ENCODE data around the gene RPL3.
A peak's percentile ranks its signal among the peaks of the same experiment; 100 is the strongest.
"Not testable (repeated sequence)": the region's sequence is repeated elsewhere in the genome, so short reads cannot be mapped to it uniquely, and the experiment has no call there.

RPL3 gene

GRCh38 chr22:39319284-39320022, at the start of gene RPL3:
Gene RPL3, minus strand, starts transcription at chr22:39319623. Its CDS starts 26 bp downstream, at chr22:39319597.
- no peaks in the 10 kb centered on the region for H3K27me3 Mint-ChIP-seq
- peak; percentile 98 for DNase-seq
- H3K4me1 Mint-ChIP-seq (ENCODE audit: low read depth) = peaks cover 32% of the 10 kb centered on the region
- peak within 1 kb of the TSS; percentile 99 for H3K27ac Mint-ChIP-seq
- no peaks in the 10 kb centered on the region for H3K9me3 Mint-ChIP-seq
- H3K4me3 Mint-ChIP-seq = peak within 1 kb of the TSS; percentile 99
- peaks cover 58% of the 10 kb centered on the region for H3K36me3 Mint-ChIP-seq (ENCODE audit: low read depth)

GRCh38 chr22:39369186-39369585, 49.8 kb upstream of the RPL3 start:
- no peaks in the 10 kb centered on the region for H3K27me3 Mint-ChIP-seq
- H3K27ac Mint-ChIP-seq = no peak overlapping the region
- no peak for DNase-seq
- no peaks in the 10 kb centered on the region for H3K9me3 Mint-ChIP-seq
- no peaks in the 10 kb centered on the region for H3K36me3 Mint-ChIP-seq (ENCODE audit: low read depth)
- peaks cover 1% of the 10 kb centered on the region for H3K4me1 Mint-ChIP-seq (ENCODE audit: low read depth)
- H3K4me3 Mint-ChIP-seq = no peak overlapping the region

GRCh38 chr22:39368461-39368911, 49.1 kb upstream of the RPL3 start:
- Mint-ChIP-seq H3K36me3 (ENCODE audit: low read depth) (no peaks in the 10 kb centered on the region), H3K27ac (no peak overlapping the region), H3K4me3 (no peak overlapping the region), H3K4me1 (ENCODE audit: low read depth) (peaks cover 1% of the 10 kb centered on the region), H3K9me3 (no peaks in the 10 kb centered on the region), H3K27me3 (no peaks in the 10 kb centered on the region)
- no peak for DNase-seq

- H3K4me3 Mint-ChIP-seq = no peak overlapping the region
- H3K9me3 Mint-ChIP-seq = no peaks in the 10 kb centered on the region
- H3K27ac Mint-ChIP-seq = peak overlapping the region; percentile 19
- H3K36me3 Mint-ChIP-seq (ENCODE audit: low read depth) = no peaks in the 10 kb centered on the region
- H3K27me3 Mint-ChIP-seq = no peaks in the 10 kb centered on the region
- DNase-seq = no peak
- H3K4me1 Mint-ChIP-seq (ENCODE audit: low read depth) = peaks cover 1% of the 10 kb centered on the region
Measured at GRCh38 chr22:39367035-39367434, 47.6 kb upstream of the RPL3 start.

GRCh38 chr22:39365492-39365780, 46.0 kb upstream of the RPL3 start:
- no peaks in the 10 kb centered on the region for H3K36me3 Mint-ChIP-seq (ENCODE audit: low read depth)
- H3K4me3 Mint-ChIP-seq = no peak overlapping the region
- no peaks in the 10 kb centered on the region for H3K9me3 Mint-ChIP-seq
- no peak overlapping the region for H3K27ac Mint-ChIP-seq
- H3K4me1 Mint-ChIP-seq (ENCODE audit: low read depth) = peaks cover 1% of the 10 kb centered on the region
- H3K27me3 Mint-ChIP-seq = no peaks in the 10 kb centered on the region
- no peak for DNase-seq

GRCh38 chr22:39364714-39365491, 45.5 kb upstream of the RPL3 start:
- Mint-ChIP-seq H3K36me3 (ENCODE audit: low read depth) (no peaks in the 10 kb centered on the region), H3K9me3 (no peaks in the 10 kb centered on the region), H3K4me3 (no peak overlapping the region), H3K27ac (no peak overlapping the region), H3K4me1 (ENCODE audit: low read depth) (peaks cover 1% of the 10 kb centered on the region), H3K27me3 (no peaks in the 10 kb centered on the region)
- no peak for DNase-seq

GRCh38 chr22:39363751-39364515, 44.5 kb upstream of the RPL3 start:
- peaks cover 1% of the 10 kb centered on the region for H3K4me1 Mint-ChIP-seq (ENCODE audit: low read depth)
- H3K36me3 Mint-ChIP-seq (ENCODE audit: low read depth) = no peaks in the 10 kb centered on the region
- DNase-seq = no peak
- H3K27me3 Mint-ChIP-seq = no peaks in the 10 kb centered on the region
- no peaks in the 10 kb centered on the region for H3K9me3 Mint-ChIP-seq
- no peak overlapping the region for H3K27ac Mint-ChIP-seq
- H3K4me3 Mint-ChIP-seq = no peak overlapping the region

GRCh38 chr22:39362932-39363331, 43.5 kb upstream of the RPL3 start:
- no peaks in the 10 kb centered on the region for H3K9me3 Mint-ChIP-seq
- no peaks in the 10 kb centered on the region for H3K27me3 Mint-ChIP-seq
- H3K27ac Mint-ChIP-seq = no peak overlapping the region
- DNase-seq = no peak
- peaks cover 1% of the 10 kb centered on the region for H3K4me1 Mint-ChIP-seq (ENCODE audit: low read depth)
- H3K36me3 Mint-ChIP-seq (ENCODE audit: low read depth) = no peaks in the 10 kb centered on the region
- H3K4me3 Mint-ChIP-seq = no peak overlapping the region

- DNase-seq = no peak
- H3K27me3 Mint-ChIP-seq = no peaks in the 10 kb centered on the region
- H3K36me3 Mint-ChIP-seq (ENCODE audit: low read depth) = no peaks in the 10 kb centered on the region
- H3K4me1 Mint-ChIP-seq (ENCODE audit: low read depth) = peaks cover 1% of the 10 kb centered on the region
- H3K9me3 Mint-ChIP-seq = no peaks in the 10 kb centered on the region
- H3K4me3 Mint-ChIP-seq = no peak overlapping the region
- H3K27ac Mint-ChIP-seq = no peak overlapping the region
Measured at GRCh38 chr22:39362271-39362670, 42.8 kb upstream of the RPL3 start.

- Mint-ChIP-seq H3K4me3 (no peak overlapping the region), H3K9me3 (no peaks in the 10 kb centered on the region), H3K4me1 (ENCODE audit: low read depth) (no peaks in the 10 kb centered on the region), H3K27ac (no peak overlapping the region), H3K36me3 (ENCODE audit: low read depth) (no peaks in the 10 kb centered on the region), H3K27me3 (no peaks in the 10 kb centered on the region)
- DNase-seq = no peak
Measured at GRCh38 chr22:39361496-39361895, 42.1 kb upstream of the RPL3 start.

- no peak overlapping the region for H3K4me3 Mint-ChIP-seq
- no peaks in the 10 kb centered on the region for H3K27me3 Mint-ChIP-seq
- no peaks in the 10 kb centered on the region for H3K9me3 Mint-ChIP-seq
- DNase-seq = no peak
- no peaks in the 10 kb centered on the region for H3K4me1 Mint-ChIP-seq (ENCODE audit: low read depth)
- H3K36me3 Mint-ChIP-seq (ENCODE audit: low read depth) = no peaks in the 10 kb centered on the region
- H3K27ac Mint-ChIP-seq = no peak overlapping the region
Measured at GRCh38 chr22:39360674-39361413, 41.4 kb upstream of the RPL3 start.

- Mint-ChIP-seq H3K4me1 (ENCODE audit: low read depth) (no peaks in the 10 kb centered on the region), H3K27ac (no peak overlapping the region), H3K4me3 (no peak overlapping the region), H3K9me3 (no peaks in the 10 kb centered on the region), H3K27me3 (no peaks in the 10 kb centered on the region), H3K36me3 (ENCODE audit: low read depth) (no peaks in the 10 kb centered on the region)
- no peak for DNase-seq
Measured at GRCh38 chr22:39360242-39360641, 40.8 kb upstream of the RPL3 start.

GRCh38 chr22:39359659-39360195, 40.3 kb upstream of the RPL3 start:
- H3K27ac Mint-ChIP-seq = no peak overlapping the region
- H3K9me3 Mint-ChIP-seq = no peaks in the 10 kb centered on the region
- no peaks in the 10 kb centered on the region for H3K27me3 Mint-ChIP-seq
- no peaks in the 10 kb centered on the region for H3K36me3 Mint-ChIP-seq (ENCODE audit: low read depth)
- no peaks in the 10 kb centered on the region for H3K4me1 Mint-ChIP-seq (ENCODE audit: low read depth)
- H3K4me3 Mint-ChIP-seq = no peak overlapping the region
- no peak for DNase-seq

- not testable (repeated sequence) for H3K9me3 Mint-ChIP-seq; DNase-seq; H3K4me1 Mint-ChIP-seq (ENCODE audit: low read depth); H3K36me3 Mint-ChIP-seq (ENCODE audit: low read depth); H3K4me3 Mint-ChIP-seq; H3K27ac Mint-ChIP-seq; H3K27me3 Mint-ChIP-seq
Measured at GRCh38 chr22:39358197-39358596, 38.8 kb upstream of the RPL3 start.
